Hypothalamus (tissue), 51 donors: ENCODE measurements around the gene GLYR1.

Experiments
- DNase-seq, 51 donors: peaks; one replicate each; lab custom pipeline; 2025; lab: John Stamatoyannopoulos, UW

Gene GLYR1

DNA sequence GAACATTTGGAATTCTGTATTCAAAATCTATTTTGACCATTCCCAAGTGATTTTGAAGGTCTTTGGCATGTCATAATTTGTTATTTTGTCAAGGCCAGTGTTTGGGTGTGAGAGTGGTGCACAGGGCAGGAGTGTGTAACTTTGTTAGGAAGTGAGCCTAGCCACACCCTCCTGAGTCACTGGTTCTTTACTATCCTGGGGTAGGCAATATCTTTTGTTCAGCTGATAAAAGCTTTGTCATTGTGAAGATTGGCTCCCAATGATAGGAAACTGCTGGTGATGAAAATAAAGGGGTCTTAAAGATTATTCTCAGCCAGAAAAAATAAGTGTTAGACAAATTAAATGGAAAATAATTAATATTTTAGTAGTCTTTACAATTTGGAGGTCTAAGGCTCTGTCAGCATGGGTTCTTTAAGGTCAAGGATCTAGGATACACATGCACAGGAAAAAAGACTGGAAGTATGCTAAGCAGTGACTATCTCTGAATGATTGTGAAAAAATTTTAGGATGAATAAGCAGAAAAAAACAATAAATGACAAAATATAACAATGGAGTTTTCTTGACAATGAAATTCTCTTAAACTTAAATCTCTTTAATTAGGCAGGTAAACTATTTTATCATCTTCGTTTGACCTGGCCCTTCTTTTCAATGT, 5.3 kb upstream of the GLYR1 start:
- no peak for DNase-seq

DNA sequence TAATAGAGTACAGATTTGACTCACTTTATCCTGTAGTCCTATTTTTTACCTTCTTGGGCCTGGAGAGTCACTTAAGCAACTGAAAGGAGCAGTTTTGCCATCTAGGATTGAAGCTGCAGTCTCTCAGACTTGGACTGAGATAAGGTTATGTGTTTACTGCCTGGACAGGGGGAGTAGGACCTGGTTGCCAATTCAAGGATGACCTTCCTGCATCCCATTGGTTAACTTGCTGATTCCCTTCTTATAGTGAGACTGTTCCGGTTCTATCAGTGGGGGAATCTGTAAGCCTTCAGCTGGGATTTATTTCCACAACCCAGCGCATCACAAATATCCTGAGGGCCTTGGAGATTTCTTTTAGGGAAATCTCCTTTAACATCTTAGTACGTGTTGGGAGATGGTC, 3.1 kb upstream of the GLYR1 start:
- DNase-seq, result no peak

DNA sequence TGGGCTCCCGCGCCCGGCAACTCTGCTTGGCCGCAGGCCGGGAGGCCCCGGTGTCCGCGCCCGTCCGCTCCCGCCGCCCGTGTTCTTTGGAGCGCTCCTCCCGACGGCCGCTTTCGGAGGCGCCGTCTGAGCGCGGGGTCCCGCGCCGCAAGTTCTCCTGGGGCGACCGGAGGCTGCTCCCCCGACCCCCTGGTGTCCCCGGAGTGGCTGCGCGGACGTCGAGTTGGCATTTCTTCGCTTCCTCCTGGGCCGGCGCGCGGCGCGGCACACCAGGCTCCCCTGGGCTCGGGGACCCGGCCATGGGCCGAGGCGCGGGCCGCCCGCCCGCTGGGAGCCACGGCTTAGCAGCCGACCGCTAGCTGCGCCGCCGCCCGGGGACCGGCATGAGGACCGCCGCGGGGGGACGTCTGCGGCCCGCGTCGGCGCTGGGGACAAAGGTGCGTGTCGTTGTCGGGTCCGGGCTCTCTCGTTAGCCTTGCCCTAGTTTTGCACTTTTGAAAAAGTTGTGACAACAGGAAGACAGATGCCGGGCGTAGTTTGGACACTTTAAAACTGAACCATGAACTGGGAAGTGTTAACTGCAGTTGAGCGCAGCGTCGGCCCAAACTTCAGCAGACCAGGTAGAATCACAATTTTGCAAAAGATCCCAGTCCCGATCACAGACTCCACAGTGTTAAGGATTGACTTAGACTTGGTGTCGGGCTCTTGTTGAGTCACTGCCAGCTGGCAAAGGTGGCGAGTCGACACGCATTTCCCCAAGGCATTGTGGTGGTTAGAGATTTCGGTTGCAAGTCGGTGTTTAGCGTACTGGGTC, 893 bp upstream of the GLYR1 start:
- peak in 22 of 51 donors; percentile 3 to 54 (median 20) for DNase-seq

DNA sequence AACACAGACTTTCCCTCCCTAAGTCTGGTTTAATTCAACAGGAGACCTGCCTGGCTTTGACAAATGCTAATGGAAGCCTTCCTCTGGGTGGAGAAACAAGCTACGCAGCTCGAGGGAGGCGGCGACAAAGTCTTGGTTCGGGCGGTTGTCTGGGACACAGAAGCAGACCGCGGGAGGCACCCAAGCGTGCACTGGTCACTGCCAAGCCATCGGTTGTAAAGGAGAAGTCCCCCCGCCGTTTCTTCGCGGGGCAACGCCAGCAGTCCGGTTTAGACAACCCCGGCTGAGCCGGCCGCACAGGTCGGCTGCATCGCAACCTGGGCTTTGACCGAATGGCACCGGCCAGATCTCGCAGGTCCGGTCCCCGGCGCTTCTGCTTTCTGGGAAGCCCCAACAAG, 586 bp downstream of the GLYR1 start:
- DNase-seq, result peak in 32 of 51 donors; percentile 15 to 68 (median 42)

- DNase-seq, result no peak
Observed at GRCh38 chr16:4840984-4841383, 6.1 kb downstream of the GLYR1 start.

GRCh38 chr16:4839942-4840341, 7.1 kb downstream of the GLYR1 start:
- no peak for DNase-seq

GRCh38 chr16:4837733-4838501, 9.2 kb downstream of the GLYR1 start:
- no peak for DNase-seq

DNA sequence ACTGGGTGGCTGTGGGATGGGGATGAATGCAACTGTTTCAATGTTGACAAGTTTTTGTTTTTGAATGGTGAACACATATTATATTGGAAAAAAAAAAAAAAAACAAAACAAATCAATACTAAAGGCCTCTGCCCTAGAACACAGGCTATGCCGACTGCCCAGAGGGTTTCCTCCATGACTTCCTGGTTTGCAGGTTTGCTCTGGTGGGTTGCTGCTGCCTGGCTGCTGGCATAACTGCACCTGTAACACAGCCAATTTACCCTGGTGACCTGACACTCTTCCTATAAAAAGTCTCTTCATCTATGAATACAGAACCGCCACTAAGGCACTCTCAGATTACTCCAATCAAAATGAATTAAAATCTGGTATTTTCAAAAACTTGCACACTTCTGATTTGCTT, 10.4 kb downstream of the GLYR1 start:
- no peak for DNase-seq

- no peak for DNase-seq
Observed at GRCh38 chr16:4833584-4833983, 13.5 kb downstream of the GLYR1 start.

DNA sequence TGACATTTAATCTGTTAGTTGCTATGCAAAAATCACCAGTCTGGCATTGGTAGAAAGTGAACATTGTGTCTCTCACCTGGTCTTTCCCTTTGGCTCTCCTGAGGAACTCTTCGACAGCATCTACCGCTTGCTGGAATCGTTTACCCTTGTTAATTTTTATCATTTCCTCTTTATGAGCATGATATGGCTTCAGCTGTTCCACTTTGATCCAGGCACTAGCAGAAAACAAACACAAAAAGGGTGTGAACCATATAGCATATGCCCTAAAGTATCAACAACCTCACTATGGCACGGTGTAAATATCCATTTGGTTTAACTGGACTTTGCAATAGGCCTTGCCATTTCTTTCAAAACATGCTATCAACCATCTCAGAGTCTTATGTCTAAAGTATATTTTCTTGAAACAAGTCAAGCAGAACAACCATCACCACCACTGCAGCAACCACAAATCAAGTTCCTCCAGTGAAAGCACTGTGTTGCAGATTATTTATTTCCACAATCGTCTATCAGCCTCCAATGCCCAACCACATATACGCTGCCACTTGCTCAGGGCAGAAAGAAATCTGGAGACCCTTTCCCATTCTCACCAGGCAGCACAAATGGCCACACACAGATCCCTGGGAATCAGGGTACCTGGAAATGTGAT, 14.3 kb downstream of the GLYR1 start:
- no peak for DNase-seq

DNA sequence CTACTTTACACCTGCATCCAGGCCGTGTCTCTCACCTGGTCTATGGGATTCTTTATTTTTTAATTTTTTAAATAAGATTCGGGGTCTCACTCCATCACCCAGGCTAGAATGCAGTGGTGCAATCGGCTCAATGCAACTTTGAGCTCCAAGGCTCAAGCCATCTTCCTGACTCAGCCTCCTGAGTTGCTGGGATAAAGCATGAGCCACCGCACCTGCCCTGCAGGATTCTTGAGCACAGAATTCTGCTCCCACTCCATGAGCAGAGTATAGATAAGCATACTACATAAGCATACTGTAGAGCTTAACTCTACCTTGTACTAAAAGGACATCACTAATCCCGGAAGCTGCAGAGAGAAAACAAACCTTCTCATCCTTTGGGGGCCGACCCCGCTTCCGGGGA, 15.5 kb downstream of the GLYR1 start:
- DNase-seq, result no peak

- DNase-seq, result no peak
Observed at GRCh38 chr16:4830408-4830807, 16.7 kb downstream of the GLYR1 start.

DNA sequence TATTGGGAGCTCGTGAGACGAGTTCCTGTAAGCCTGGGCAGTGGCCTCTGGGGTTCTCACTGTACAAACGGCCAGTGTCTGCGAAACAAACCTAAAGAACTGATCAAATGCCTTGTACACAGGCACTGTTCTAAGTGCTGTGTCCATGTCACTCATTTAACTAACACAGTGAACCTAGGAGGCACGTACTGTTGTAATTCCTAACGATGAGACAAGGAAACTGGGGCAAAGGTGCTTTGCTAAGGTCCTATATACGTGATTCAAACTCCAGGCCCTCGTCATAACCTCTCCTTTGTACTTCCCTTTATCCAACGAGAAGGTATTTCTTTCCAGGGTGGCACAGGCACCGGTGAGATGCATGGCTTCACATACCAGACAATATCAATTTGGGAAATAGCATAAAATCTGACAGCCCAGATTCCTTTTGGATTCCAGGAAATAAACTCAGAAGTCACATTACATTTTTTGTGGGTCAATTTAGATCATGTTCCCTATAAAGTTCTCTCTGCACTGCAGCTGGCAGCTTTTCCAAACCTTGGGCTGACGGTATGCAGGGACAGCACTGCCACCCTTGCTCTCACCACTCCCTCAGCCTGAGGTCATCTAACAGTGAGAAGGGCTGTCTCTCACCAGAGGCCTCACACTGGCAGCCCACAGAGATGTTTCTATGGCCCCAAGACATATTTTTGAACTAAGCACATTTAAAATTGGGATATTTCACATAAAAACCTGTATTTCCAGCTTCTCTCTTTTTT, 18.3 kb downstream of the GLYR1 start:
- DNase-seq, result no peak

GRCh38 chr16:4826980-4827379, 20.1 kb downstream of the GLYR1 start:
- no peak for DNase-seq

DNA sequence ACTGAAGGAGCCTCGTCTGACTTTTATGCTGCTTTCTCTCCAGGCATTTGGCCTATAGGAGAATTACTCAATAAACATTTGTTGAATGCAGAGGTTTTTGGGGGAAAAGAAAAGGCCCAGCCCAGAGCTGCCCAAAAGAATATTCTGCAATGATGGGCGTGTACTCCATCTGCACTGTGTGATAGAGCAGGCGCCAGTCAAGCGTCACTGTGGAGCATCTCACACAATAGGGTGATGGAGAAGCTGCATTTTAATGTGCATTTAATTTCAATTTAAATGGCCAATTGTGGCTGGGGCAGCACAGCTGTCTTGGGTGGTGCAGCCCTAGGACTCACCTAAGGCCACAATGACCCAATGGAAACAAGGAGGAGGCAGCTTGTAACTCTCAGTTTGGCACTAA, 20.6 kb downstream of the GLYR1 start:
- DNase-seq, result no peak

DNA sequence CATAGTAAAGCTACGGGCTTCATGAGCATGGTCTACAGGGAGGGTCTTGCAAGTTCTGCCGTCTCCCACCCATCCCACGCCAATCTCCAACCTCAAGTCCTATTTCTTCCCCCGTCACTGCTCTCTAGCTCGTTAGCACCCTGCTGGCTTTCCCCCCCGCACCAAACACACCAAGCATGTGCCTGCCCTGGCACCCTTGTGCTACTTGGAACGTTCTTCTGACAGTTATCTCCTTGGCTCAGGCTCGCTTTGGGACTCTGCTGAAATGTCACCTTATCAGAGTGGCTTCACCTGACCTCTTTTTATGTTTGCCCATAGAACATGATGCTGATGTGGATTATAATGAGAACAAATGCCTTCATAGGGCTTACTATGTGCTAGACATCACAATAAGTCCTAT, 21.9 kb downstream of the GLYR1 start:
- no peak for DNase-seq

DNA sequence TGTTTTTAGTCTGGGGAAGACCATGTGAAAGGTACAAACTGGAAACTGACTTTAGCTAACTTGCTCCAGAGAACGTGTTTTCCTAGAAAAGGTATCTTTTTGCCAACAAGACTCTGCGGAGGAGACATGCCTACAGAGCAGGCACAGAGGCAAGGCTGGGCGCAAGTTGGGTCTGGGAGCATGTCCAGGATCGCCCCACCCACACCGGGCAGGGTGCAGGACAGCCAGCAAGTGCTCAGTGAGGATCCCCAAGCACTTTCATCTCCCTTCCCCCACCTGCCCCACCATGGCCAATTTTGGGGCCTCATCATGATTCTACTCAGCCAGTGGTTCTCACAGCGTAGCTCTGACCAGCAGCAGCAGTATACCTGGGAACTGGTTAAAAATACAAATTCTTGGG, 26.4 kb downstream of the GLYR1 start:
- DNase-seq, result no peak

GRCh38 chr16:4814542-4815173, 32.4 kb downstream of the GLYR1 start:
- DNase-seq, result no peak

GRCh38 chr16:4814046-4814445, 33.0 kb downstream of the GLYR1 start:
- no peak for DNase-seq
